Eye (tissue), 1 donor: Measurements from ENCODE around the gene RTL5.
A peak's percentile ranks its signal among the peaks of the same experiment; 100 is the strongest.

ENCODE experiments used
- DNase-seq: peaks from one replicate; pipeline ENCODE4 v3.0.0-alpha.2; 2015

RTL5 gene

GRCh38 chrX:72129661-72130060 lies 2.1 kb downstream of the RTL5 start:
- no peak for DNase-seq

GRCh38 chrX:72128881-72129280 lies 2.8 kb downstream of the RTL5 start:
- no peak for DNase-seq

- no peak for DNase-seq
Observed at GRCh38 chrX:72128183-72128834, 3.4 kb downstream of the RTL5 start.

- DNase-seq, result no peak
Observed at GRCh38 chrX:72127332-72127731, 4.4 kb downstream of the RTL5 start.

- DNase-seq, result peak; percentile 92
Observed at GRCh38 chrX:72126539-72127140, 5.1 kb downstream of the RTL5 start.

GRCh38 chrX:72126048-72126415 lies 5.7 kb downstream of the RTL5 start:
- DNase-seq, result no peak

- DNase-seq, result no peak
Observed at GRCh38 chrX:72125331-72126047, 6.2 kb downstream of the RTL5 start.

GRCh38 chrX:72124540-72125201 lies 7.0 kb downstream of the RTL5 start:
- no peak for DNase-seq

- DNase-seq, result peak; percentile 83
Observed at GRCh38 chrX:72123471-72124185, 8.1 kb downstream of the RTL5 start.

GRCh38 chrX:72122621-72123337 lies 8.9 kb downstream of the RTL5 start:
- no peak for DNase-seq

GRCh38 chrX:72121383-72121782 lies 10.3 kb downstream of the RTL5 start:
- DNase-seq, result no peak

- DNase-seq, result no peak
Observed at GRCh38 chrX:72120837-72121236, 10.9 kb downstream of the RTL5 start.

GRCh38 chrX:72117636-72118210 lies 14.0 kb downstream of the RTL5 start:
- no peak for DNase-seq

GRCh38 chrX:72115380-72115779 lies 16.3 kb downstream of the RTL5 start:
- DNase-seq, result no peak

- no peak for DNase-seq
Observed at GRCh38 chrX:72114807-72115206, 16.9 kb downstream of the RTL5 start.

GRCh38 chrX:72114306-72114705 lies 17.4 kb downstream of the RTL5 start:
- no peak for DNase-seq

- no peak for DNase-seq
Observed at GRCh38 chrX:72113461-72113860, 18.3 kb downstream of the RTL5 start.

GRCh38 chrX:72110876-72111708 lies 20.6 kb downstream of the RTL5 start:
- DNase-seq, result no peak

- DNase-seq, result no peak
Observed at GRCh38 chrX:72110051-72110875, 21.5 kb downstream of the RTL5 start.

GRCh38 chrX:72108666-72109065 lies 23.0 kb downstream of the RTL5 start:
- DNase-seq, result no peak
